GM21381 (cell line): ENCODE results near the gene CCDC6.
"Not testable (repeated sequence)": the region's sequence is repeated elsewhere in the genome, so short reads cannot be mapped to it uniquely, and the experiment has no call there.

Source experiments
- ATAC-seq: cut with Tn5 transposase; IDR thresholded peaks from one replicate; pipeline ENCODE4 v1.9.1; 2021; ENCODE audit warnings: mild to moderate bottlenecking, moderate library complexity; ENCODE audit not compliant: unreplicated experiment

CCDC6 gene

GRCh38 chr10:59814878-59815277 is 91.5 kb downstream of the CCDC6 start:
- no peak for ATAC-seq

GRCh38 chr10:59812519-59813122 is 93.7 kb downstream of the CCDC6 start:
- no peak for ATAC-seq

GRCh38 chr10:59809644-59809974 is 96.7 kb downstream of the CCDC6 start:
- ATAC-seq, result no peak

GRCh38 chr10:59808896-59809643 is 97.3 kb downstream of the CCDC6 start:
- ATAC-seq, result peak; percentile 93

GRCh38 chr10:59807629-59808620 is 98.4 kb downstream of the CCDC6 start:
- no peak for ATAC-seq

- no peak for ATAC-seq
Measured at GRCh38 chr10:59805014-59805413, 101.3 kb downstream of the CCDC6 start.

GRCh38 chr10:59804220-59804619 is 102.1 kb downstream of the CCDC6 start:
- no peak for ATAC-seq

GRCh38 chr10:59803714-59804113 is 102.6 kb downstream of the CCDC6 start:
- no peak for ATAC-seq

DNA sequence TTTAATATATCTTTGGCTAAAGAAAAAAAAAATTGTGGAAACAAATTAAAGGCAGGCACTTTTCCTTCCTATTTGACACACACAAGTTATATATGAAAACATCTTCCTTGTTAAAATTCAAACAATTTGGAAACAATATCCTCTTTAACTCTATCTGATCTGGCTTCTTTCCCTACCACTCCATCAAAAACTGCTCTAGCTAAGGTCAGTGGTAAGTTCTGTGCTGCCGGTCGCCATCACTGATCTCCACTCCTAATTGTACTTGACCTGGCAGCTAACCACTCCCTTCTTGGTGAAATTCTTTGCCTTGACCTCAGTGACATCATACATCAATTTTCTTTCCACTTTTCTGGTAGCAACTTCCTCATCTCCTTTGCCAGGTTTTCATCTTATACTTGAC is 105.2 kb downstream of the CCDC6 start:
- no peak for ATAC-seq

DNA sequence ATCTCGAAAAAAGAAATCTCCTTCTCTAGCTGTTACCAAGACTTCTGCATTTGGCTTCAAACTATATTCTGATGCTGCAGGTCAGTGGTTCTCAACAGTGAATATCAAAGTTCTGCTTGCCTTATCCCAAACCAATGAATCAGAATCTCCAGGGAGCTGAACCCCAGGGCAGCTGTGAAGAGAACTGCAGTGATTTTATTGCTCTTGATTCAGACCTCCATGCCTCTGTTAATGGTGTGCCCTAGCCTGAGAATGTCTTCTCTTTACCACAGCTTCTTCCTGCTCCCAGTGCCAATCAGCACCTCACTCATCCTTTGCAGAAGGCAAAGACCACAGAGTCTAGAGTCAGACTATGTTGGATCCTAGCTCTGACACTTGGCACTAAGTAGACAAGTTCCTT is 106.9 kb downstream of the CCDC6 start:
- ATAC-seq, result no peak

DNA sequence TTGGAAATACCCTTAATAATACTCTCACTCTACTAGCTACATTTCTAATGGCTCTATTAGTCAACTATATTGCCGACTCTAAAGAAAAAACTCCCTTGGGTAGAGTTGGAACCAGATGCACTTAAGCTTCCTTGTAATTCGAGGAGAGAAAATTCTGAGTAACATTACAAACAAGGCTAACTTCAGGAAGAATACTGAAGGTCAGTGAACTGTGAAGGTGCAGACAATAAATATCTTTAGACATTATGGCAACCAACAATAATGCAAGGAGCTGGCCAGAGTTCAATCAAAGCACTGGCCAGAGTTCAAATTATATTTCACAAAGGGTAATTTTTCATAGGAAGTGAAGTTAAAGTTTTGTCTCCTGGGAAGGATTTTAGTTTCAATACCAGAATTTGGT is 112.4 kb downstream of the CCDC6 start:
- ATAC-seq, result no peak

DNA sequence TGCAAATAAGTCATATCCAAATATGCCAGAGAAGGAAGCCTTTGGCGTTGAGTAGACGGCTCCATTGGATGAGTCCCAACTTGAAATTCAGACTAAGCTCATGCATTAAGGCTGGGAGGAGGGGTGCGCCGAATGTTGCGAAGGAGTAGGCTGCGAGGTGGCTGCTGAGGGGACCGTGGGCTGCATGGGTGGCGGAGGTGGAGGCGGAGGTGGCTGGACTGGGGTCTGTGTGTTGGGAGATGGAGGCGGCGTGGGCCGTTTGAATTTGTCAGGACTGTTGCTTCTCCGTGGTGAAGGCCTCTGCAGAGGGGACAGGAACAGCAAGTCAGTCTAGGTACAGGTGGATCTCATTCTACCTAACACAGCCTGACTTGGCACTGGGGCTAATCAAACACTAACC is 113.5 kb downstream of the CCDC6 start:
- ATAC-seq, result no peak

DNA sequence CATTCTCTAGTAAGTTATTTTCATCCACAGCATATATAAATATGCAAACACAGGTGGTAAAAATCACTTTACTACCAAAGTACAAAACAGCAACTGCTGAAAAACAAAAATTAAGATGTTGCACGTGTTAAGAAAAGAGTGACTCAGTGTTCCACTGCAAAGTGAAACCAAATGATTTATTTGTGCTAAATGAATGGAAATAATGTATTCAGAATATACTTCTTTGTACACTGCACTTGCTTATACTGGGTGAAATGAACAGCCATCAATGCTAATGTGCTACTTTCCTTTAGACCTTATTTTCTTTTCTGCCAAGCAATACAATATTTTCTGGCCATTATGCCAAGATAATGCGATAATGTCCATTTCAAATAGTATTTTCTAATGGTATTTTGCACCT is 114.8 kb downstream of the CCDC6 start:
- ATAC-seq, result no peak

DNA sequence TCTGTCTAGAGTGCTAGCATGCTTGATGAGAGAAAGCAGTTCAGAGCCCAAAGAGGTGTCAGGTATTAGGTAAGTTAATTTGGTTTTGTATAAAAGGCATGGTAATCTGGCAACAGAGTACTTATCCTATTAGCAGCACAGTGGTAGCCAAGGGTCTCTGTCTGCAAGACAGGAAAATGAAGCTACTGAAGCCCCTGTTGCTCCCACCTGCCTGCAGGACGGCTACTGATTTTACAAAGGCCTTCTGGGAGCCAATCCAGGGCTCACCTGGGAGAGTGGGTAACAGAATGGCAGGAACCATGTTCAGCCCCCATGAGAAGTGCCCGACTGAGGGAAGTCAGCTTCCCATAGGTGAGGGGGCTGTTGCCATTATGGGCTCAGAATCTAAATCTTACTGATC is 116.3 kb downstream of the CCDC6 start:
- ATAC-seq, result not testable (repeated sequence)

- not testable (repeated sequence) for ATAC-seq
Measured at GRCh38 chr10:59788914-59789313, 117.4 kb downstream of the CCDC6 start.

DNA sequence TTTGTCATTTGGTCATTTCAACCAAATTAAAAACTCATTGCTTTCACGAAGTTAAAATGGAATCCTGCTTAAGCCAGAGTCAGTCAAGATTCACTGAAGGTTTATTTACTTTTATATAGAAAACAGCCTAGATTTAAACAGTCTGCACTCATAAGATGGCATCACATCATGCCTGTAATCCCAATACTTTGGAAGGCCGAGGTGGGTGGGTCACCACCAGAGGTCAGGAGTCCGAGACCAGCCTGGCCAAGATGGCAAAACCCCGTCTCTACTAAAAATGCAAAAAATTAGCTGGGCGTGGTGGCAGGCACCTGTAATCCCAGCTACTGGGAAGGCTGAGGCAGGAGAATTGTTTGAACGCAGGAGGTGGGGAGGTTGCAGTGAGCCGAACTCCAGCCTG is 119.3 kb downstream of the CCDC6 start:
- ATAC-seq, result not testable (repeated sequence)

DNA sequence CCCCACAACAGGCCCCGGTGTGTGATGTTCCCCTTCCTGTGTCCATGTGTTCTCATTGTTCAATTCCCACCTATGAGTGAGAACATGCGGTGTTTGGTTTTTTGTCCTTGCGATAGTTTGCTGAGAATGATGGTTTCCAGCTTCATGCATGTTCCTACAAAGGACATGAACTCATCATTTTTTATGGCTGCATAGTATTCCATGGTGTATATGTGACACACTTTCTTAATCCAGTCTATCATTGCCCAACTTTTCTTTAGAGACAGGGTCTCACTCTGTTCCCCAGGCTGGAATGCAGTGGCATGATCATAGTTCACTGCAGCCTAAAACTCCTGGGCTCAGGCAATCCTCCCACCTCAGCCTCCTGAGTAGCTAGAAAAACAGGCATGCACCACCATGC is 120.9 kb downstream of the CCDC6 start:
- ATAC-seq, result not testable (repeated sequence)

DNA sequence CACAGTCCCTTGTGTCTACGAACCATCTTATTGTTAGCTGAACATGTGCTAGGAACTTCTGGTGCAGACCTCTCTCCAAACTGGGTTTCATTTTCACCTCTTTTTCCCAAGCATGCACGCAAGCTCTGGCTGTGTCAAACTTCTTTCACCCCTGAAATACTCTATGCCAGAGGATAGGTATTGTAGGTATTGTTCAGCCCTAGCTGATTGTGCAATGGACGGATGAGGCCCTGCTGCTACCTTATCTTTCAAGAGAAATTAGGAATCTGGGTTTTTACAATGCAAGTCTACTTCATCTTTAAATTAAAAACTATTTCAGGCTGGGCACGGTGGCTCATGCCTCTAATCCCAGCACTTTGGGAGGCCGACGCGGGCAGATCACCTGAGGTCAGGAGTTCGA is 124.8 kb downstream of the CCDC6 start:
- ATAC-seq, result no peak

DNA sequence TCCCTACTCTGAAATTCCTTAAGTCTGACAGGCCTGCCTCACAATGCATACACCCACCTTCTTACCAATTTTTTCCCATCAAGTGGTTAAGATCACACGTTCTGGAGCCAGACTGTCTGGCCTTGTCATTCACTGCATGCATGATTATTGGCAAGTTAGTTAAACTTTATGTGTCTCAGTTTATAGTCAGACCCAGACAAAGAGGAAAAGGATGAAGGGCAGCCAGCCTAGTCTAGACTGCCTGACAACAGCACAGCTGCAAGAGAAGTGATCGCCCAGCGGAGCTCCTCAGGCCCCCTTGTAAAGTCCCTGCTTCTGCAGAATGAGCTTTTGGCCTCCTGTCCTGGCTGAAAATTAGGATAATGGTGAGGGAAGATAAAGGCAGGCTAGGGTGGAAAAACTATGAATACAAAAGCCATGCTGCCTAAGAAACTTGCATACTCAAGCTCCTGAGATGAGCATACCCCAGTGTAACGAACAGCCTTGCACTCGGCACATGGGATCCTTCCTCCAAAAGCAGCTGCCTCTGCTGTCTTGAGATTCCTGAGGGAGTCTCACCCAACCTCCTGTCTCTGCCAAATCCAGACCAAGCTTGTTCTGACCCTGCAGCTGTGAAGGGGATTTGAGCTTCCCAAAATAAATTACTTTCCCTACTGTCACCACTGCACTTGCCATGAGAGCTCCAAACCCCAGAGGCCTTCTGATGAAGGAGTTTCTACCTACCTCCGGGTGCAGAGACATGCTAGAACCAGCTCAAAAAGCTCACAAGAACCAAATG is 126.4 kb downstream of the CCDC6 start:
- ATAC-seq, result no peak

GRCh38 chr10:59774451-59774850 is 131.9 kb downstream of the CCDC6 start:
- ATAC-seq, result no peak

- ATAC-seq, result no peak
Measured at GRCh38 chr10:59773088-59773487, 133.3 kb downstream of the CCDC6 start.
